ENCODE measurements around the gene EGLN1.

GRCh38 chr1:231383159-231383860 is 38.8 kb downstream of the EGLN1 start:
- TF ChIP-seq, protein P1, sequence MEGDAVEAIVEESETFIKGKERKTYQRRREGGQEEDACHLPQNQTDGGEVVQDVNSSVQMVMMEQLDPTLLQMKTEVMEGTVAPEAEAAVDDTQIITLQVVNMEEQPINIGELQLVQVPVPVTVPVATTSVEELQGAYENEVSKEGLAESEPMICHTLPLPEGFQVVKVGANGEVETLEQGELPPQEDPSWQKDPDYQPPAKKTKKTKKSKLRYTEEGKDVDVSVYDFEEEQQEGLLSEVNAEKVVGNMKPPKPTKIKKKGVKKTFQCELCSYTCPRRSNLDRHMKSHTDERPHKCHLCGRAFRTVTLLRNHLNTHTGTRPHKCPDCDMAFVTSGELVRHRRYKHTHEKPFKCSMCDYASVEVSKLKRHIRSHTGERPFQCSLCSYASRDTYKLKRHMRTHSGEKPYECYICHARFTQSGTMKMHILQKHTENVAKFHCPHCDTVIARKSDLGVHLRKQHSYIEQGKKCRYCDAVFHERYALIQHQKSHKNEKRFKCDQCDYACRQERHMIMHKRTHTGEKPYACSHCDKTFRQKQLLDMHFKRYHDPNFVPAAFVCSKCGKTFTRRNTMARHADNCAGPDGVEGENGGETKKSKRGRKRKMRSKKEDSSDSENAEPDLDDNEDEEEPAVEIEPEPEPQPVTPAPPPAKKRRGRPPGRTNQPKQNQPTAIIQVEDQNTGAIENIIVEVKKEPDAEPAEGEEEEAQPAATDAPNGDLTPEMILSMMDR (IDR thresholded peaks at IDR 0.05), result no peak
- TF ChIP-seq ZFX (IDR thresholded peaks at IDR 0.05; ENCODE audit: borderline replicate concordance), result no peak

All from 22Rv1 (cell line).